NK-92 treated with Interleukin-12 subunit alpha and Interleukin-12 subunit beta, amount 100 ng/mL, for 24 hours (cell line): ENCODE measurements around the gene TTC39A.
"Not testable (repeated sequence)": the region's sequence is repeated elsewhere in the genome, so short reads cannot be mapped to it uniquely, and the experiment has no call there.

Experiments
- DNase-seq: peaks from one replicate; lab custom pipeline; 2025; lab: John Stamatoyannopoulos, UW

The TTC39A gene

DNA sequence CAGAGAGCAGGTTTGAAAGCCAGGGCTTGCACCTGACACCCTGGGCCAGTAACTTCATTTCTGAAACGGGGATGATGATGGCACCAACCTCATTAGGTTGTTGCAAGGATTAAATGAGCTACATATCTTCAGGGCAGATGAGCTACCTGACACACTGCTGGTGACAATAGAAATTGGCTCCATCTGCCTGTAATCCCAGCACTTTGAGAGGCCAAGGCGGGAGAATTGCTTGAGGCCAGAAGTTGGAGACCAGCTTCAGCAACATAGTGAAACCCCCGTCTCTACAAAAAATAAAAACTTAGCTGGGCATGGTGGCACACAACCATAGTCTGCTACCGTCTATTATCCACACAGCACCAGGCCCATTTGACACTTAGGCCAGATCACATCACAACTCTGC lies 6.3 kb upstream of the TTC39A start:
- DNase-seq: no peak

DNA sequence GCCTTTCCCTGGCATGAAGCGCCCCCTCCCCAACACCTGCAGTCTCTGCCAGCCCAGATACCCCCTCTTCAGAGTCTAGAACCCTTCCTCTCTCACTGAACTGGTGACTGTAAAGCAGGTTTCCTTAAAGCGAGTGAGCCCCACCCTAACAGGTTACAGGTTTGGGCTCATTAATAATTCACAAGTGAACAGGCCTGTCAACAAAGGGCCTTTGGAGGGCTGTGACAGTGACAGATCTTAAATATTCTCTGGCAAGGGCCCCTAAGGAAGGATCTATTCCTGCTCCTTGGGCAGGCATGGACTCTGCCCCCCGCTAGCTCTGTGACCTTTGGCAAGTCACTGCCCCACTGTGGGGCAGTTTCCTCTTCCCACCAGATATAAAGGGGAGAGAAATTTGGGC lies 5.6 kb upstream of the TTC39A start:
- DNase-seq: no peak

GRCh38 chr1:51331206-51332100 lies 1.1 kb upstream of the TTC39A start:
- no peak for DNase-seq

- DNase-seq: no peak
Observed at GRCh38 chr1:51329443-51330325, 678 bp downstream of the TTC39A start.

GRCh38 chr1:51328926-51329325 lies 1.4 kb downstream of the TTC39A start:
- DNase-seq: no peak

GRCh38 chr1:51328279-51328678 lies 2.1 kb downstream of the TTC39A start:
- no peak for DNase-seq

DNA sequence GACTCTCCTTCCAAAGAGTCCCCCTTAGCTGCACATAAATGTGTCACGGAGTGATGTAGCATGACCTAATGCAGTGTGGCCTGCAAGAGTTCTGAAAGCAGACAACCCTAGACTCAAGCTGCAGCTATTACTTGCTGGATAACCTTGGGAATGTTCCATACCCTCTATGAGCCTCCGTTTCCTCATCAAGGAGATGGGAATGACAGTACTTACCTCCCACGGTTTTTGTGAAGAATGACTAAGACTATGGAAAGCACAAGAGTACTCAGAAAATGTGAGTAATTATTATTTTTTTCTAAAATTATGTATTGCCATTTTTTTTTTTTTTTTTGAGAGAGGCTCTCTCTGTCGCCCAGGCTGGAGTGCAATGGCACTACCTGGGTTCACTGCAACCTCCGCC lies 3.0 kb downstream of the TTC39A start:
- no peak for DNase-seq

DNA sequence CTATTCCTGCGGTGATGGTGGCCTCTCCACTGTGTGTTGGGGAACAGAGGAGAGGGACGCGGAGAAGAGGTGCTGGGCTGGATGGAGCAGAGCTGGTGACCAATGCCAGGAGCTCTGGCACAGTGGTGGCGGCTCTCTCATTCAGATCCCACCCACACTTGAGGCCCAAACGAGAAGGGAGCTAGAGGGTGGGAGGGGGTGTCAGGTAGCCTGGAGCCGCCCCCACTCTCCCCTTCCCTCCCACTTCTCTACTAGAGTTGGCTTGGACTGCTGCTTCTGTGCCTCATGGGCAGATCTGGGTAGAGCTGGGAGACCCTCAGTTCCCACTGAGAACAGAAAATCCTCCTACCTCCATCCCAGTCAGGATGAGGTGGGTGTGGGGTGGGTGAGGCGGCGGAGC lies 3.5 kb downstream of the TTC39A start:
- DNase-seq: no peak

DNA sequence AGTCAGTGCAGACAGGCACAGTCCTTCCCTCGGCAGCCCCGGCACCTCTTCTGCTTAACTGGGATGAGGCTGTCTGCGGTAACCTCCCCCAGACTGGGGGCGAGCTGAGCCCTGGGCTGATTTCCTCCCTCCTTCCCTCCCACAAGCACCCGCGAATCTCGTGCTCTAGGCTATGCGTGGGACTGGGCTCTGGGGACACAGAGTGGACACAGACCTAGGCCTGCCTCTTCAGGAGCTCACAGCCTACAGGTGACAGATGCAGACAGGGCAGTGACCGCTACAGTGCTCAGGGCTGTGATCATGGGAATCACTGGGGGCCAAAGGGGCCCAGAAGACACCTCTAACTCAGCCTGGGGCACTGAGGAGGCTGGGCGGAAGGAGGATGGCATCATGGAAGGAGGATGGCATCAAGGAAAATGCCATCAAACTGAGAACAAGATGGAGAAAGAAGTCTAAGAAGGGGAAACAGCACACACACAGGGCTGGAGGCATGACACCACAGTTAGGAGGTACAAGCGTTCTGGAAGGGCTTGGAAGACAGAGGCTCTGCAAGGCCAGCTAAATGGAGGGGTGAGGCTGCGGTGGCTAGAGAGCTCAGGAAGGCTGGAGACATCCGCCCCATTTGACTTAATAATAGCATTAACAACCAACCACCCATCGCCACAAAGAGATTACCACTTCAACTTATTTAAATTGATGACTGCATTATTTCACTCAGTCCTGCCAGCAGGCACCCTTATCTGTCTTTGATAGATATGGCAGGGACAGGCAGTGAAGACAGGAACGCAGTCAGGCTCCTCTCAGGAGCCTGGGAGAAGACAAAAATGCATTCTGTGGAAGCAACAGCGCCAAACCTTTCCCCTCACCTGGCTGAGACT lies 4.2 kb downstream of the TTC39A start:
- DNase-seq: no peak

GRCh38 chr1:51325391-51325790 lies 5.0 kb downstream of the TTC39A start:
- no peak for DNase-seq

DNA sequence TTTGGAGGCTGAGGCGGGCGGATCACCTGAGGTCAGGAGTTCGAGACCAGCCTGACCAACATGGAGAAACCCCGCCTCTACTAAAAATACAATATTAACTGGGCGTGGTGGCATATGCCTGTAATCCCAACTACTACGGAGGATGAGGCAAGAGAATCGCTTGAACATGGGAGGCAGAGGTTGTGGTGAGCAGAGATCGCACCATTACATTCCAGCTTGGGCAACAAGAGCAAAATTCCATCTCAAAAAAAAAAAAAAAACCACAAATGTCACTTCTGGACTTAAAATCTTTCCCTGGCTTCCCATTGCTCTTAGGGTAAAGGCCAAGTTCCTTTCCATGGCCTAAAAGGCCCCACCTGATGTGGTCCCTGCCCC lies 5.4 kb downstream of the TTC39A start:
- not testable (repeated sequence) for DNase-seq

DNA sequence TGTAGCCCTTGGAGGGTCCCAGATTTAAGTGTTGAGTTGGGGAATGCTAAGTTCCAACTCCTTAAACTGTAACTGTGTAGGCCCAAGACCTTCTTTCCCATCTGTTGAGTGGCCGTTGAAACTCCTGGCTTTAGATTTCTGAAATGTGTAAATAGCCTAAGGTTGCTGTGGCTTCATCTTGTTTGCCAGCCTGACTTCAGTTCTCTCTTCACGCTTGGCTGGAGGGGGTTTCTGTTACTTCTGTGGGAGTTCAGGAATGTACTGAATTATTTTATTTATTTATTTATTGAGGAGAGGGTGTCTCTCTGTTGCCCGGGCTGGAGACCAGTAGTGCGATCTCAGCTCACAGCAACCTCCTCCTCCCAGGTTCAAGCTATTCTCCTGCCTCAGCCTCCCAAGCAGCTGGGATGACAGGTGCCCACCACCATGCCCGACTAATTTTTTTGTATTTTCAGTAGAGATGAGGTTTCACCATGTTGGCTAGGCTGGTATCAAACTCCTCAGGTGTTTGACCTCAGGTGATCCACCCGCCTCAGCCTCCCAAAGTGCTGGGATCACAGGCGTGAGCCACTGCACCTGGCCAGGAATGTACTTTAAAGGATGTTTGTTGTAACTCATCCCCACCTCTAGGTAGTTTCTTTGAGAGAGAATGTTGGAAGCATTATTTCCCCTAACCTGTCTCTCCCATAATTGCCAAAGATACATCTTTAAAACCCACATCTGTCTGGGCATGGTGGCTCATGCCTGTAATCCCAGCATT lies 5.9 kb downstream of the TTC39A start:
- no peak for DNase-seq

- DNase-seq: no peak
Observed at GRCh38 chr1:51323778-51324177, 6.6 kb downstream of the TTC39A start.

DNA sequence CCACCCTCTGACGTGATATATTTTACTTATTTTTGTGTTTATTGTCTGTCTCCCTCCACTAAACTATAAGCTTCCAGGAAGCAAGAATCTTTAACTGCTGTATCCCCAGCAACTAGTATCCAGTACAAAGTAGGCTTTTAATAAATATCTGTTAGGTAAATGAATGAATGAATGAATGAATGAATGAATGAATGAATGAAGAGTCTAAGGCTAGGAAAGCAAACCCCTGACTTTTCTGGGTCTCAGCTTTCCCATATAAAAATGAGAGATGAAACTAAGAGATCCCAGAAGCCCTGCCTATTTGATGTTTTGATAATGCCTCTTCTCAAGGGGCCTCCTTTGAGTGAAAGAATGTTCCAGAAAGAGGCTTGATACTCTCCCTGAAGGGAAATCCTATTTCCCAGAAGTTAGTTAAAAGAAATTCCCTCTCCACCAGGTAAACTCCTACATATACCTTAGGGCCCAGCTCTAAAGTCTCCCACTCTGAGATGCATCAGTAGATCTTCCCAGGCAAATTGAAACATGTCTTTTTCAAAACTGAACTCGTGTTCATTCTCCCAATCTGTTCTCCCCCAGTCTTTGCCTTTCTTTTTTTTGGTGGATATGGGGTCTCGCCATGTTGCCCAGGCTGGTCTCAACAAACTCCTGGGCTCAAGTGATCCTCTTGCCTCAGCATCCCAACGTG lies 7.8 kb downstream of the TTC39A start:
- DNase-seq: no peak

DNA sequence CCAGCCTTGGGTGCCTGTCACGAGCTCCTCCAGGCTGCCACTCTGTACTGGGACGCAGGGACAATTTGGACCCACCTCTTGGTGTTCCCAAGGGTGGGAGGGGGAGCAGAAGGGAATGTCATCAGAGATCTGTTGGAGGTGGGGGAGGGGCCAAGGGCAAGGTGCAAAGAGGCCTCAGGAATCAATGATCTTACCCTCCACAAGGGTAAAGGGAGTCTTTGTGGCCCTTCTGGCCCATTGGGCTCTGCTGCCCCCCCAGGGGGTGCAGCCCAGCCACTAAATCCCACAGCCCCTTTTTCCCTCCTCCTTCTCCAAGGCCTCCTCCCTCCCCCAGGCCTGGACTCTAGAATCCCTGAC lies 8.5 kb downstream of the TTC39A start:
- no peak for DNase-seq

DNA sequence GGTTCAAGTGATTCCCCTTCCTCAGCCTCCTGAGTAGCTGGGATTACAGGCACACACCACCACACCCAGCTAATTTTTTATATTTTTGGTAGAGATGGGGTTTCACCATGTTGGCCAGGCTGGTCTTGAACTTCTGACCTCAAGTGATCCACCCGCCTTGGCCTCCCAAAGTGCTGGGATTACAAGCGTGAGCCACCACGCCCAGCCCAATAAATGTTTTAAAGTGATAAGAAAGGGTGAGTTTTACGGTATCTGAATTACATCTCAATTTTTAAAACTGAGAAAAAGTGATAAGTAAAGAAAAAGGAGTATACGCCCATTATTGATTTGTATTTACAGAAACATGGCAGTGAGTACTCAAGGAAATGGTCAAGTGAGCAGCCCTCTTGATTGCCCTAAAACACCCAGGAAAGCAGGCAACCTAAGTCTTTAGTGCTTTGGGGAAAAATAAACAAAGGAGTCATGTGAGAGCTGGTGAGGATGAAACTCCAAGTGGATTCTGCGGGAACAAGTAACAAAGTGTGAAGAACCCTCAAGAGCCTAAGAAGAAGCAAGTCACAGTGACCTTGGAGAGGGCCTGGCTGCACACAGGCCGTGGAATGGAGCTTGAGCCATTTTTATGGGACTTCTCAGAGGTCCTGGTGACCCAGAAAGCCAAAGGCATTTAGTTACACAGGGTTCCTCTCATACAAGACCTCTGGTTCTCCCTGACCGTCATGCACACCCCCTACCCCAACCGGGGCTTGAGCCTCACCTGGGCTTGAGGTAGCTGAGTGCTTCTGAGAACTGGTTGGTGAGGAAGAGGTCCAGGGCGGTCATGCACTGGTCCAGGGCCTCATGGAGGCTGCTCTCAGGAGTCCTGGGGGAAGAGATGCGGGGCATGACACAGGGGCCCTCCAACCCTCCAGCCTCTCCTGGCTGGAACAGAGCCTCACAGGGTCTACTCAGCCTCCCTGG lies 9.1 kb downstream of the TTC39A start:
- DNase-seq: no peak

GRCh38 chr1:51317798-51318197 lies 12.6 kb downstream of the TTC39A start:
- DNase-seq: no peak

DNA sequence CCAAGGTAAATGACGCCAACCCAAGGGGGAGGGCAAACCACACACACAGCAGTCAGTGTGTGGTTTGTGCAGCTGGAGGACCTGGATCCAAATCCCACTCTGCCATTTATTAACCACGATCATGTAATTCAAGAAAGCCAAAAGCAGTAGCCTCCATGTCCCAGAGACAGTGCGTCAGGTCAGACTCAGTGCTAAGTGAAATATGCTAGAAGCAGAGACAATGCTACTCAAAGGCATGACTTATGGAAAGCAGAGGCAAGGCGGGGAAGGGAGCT lies 13.6 kb downstream of the TTC39A start:
- DNase-seq: no peak

- DNase-seq: no peak
Observed at GRCh38 chr1:51316113-51316845, 14.1 kb downstream of the TTC39A start.
